MCF 10A (cell line): ENCODE data around the gene KDM4B. TPM values are rescaled to one million over a fixed set of nuclear protein-coding genes. Genes with fewer than 3 reads are reported as not detected.

ENCODE experiments used
- BruUV-seq: library from RNA; stranded (reverse); fragments of 400-500 nt; replicated peaks from 2 replicates; lab custom pipeline; 2021; lab: Mats Ljungman, UMichigan
- CTCF ChIA-PET: fragments of 300-600 bp; sonication (Branson Sonifier 250); formaldehyde crosslinking; extraction: SDS; loops from one replicate; lab custom pipeline; 2021; ENCODE audit warnings: antibody characterized with exemption, inconsistent platforms; lab: Yijun Ruan, JAX
- POLR2A ChIA-PET: fragments of 300-600, 350-650 bp; sonication (Branson Sonifier 250); formaldehyde crosslinking; extraction: SDS; loops from one replicate; lab custom pipeline; 2020; ENCODE audit warnings: antibody characterized with exemption, inconsistent platforms; lab: Yijun Ruan, JAX
- DNase-seq: peaks from one replicate; pipeline ENCODE4 v3.0.0-alpha.2; 2018; ENCODE audit not compliant: unreplicated experiment
- H3K27ac Mint-ChIP-seq: one replicate; pipeline ENCODE4 v1.8.0; 2022; ENCODE audit warnings: mild to moderate bottlenecking, low read depth, mixed read lengths; ENCODE audit not compliant: unreplicated experiment
- H3K27me3 Mint-ChIP-seq: one replicate; pipeline ENCODE4 v1.8.0; 2022; ENCODE audit warnings: mixed read lengths; ENCODE audit not compliant: insufficient read depth, unreplicated experiment
- H3K36me3 Mint-ChIP-seq: one replicate; pipeline ENCODE4 v1.8.0; 2022; ENCODE audit warnings: mild to moderate bottlenecking, moderate library complexity, mixed read lengths; ENCODE audit not compliant: insufficient read depth, unreplicated experiment
- H3K4me1 Mint-ChIP-seq: one replicate; pipeline ENCODE4 v1.8.0; 2022; ENCODE audit warnings: mixed read lengths; ENCODE audit not compliant: insufficient read depth, unreplicated experiment
- H3K4me3 Mint-ChIP-seq: one replicate; pipeline ENCODE4 v1.8.0; 2022; ENCODE audit warnings: mild to moderate bottlenecking, moderate library complexity, mixed read lengths; ENCODE audit not compliant: unreplicated experiment
- H3K9me3 Mint-ChIP-seq: one replicate; pipeline ENCODE4 v1.8.0; 2022; ENCODE audit warnings: mixed read lengths; ENCODE audit not compliant: unreplicated experiment
- CTCF ChIP-seq: fragments of 200-600 bp; IDR thresholded peaks from one replicate; pipeline ENCODE4 v1.8.0; 2022; ENCODE audit warnings: antibody characterized with exemption, mild to moderate bottlenecking; ENCODE audit not compliant: unreplicated experiment
- intact Hi-C: fragments of 100-400 bp; cut with micrococcal nuclease; formaldehyde crosslinking; loops from 2 replicates; pipeline ENCODE4 v1.14.1; 2022
- total RNA-seq: library from RNA; stranded (reverse); gene quantifications from 2 replicates; pipeline ENCODE4 v1.2.3, GENCODE V29; 2022

KDM4B gene
- total RNA-seq, 1 experiment from 2014 or later: 34.4 TPM

DNA sequence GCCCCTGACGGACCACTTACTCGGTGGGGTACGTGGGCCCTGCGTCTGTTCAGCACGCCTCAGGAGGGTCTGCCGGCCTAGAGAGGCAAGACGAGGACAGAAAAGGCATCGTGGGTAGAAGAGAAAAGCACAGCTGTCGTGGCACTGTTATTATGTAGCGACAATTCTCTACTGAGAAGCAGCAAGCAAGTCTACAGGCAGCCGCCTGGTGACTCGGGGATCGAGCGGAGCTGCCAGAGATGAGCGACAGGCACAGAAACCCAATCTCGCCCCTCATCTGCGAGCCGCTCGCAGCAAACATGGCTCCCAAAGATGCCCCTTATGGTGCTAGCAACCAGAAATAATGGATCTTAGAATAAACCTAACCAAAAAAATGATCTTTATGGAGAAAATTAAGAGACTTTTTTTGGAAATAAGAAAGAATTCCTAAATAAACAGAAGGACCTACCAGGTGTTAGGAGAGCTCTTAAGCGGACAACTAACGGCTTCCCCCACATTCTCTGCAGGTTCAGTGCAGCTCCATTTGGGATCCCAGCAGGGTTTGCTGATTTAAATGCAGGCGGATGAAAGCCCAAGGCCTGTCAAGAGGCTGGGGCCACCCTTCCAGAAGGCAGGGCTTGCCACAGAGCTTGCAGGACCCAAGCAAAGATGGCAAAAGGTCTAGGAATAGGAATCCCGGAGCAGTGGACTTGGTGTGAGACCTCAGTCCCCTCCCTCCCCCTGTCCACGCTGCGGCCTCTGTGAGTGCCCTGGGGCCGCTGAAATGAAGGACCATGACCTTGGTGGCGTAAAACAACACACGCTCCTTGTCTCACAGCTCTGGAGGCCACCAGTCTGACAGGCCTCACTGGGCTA is 152.6 kb downstream of the KDM4B start:
- Mint-ChIP-seq H3K4me1 (no peaks in the 10 kb centered on the region), H3K36me3 (peaks cover 6% of the 10 kb centered on the region), H3K27ac (peak overlapping the region; percentile 64), H3K27me3 (no peaks in the 10 kb centered on the region), H3K9me3 (no peaks in the 10 kb centered on the region), H3K4me3 (no peak overlapping the region)
- TF ChIP-seq CTCF: no peak
- CTCF ChIA-PET: interaction anchor here (0.6 kb wide), 1 partner anchor 456 kb away, joined by 3 read pairs; no protein-coding TSS in a partner anchor
- BruUV-seq: no TSS peak
- intact Hi-C loops: no loop called here
- no peak for DNase-seq
- POLR2A ChIA-PET: no interaction called here

DNA sequence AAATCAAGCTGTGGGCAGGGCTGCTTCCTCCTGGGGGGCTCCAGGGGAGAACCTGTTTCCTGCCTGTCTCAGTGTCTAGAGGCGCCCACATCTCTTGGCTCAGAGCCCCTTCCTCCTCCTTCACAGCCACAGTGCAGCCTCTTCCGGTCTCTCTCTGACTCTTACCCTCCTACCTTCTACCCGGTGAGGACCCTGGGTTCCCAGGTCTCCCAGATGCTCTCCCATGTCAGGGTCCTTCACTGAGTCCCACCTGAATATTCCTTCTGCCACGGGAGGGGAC is 153.1 kb downstream of the KDM4B start:
- no peak for TF ChIP-seq CTCF
- BruUV-seq: no TSS peak
- H3K4me3 Mint-ChIP-seq: no peak overlapping the region
- CTCF ChIA-PET: no interaction called here
- no peak for DNase-seq
- peaks cover 7% of the 10 kb centered on the region for H3K36me3 Mint-ChIP-seq
- intact Hi-C loops: no loop called here
- POLR2A ChIA-PET: no interaction called here
- no peaks in the 10 kb centered on the region for H3K9me3 Mint-ChIP-seq
- H3K27ac Mint-ChIP-seq: peak overlapping the region; percentile 64
- H3K4me1 Mint-ChIP-seq: no peaks in the 10 kb centered on the region
- H3K27me3 Mint-ChIP-seq: no peaks in the 10 kb centered on the region

DNA sequence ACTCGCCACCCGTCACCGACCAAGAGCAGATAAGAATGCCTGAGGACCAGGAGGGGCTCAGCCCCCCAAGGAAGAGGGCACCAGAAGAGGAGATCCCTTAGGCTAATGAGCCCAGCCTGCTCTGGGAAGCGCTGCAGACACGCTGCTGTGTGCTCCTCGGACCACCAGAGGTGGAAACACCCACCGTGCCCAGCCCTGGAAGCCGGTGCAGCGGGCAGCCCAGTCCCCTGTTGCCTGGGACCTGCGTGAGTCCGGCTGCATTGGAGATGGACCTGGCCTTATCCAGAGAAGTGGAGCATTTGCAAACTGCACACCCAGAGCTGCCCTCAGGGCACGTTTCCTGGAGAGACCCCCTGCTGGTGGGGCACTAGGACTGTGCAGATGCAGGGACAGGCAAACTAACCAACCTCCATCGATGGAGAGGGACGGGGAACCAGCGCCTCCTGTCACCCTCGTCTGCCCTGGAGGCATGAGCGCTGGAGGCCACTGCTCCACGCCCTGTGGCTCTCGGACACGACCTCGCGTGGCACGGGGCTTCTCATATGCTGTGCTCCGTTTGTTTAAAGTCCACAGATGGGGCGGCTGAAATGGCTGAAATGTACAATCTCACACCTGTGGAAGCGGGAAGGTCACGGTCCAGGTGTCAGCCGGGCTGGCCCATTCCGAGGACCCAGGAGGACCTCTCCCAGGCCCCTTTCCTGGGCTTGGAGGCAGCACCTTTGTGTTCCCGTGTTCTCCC is 153.9 kb downstream of the KDM4B start:
- Mint-ChIP-seq H3K4me3 (no peak overlapping the region), H3K4me1 (no peaks in the 10 kb centered on the region), H3K9me3 (no peaks in the 10 kb centered on the region), H3K36me3 (peaks cover 12% of the 10 kb centered on the region), H3K27me3 (no peaks in the 10 kb centered on the region), H3K27ac (no peak overlapping the region)
- ChIA-PET CTCF (no interaction called here), POLR2A (no interaction called here)
- no peak for TF ChIP-seq CTCF
- intact Hi-C loops: no loop called here
- DNase-seq: no peak
- BruUV-seq: no TSS peak

- H3K27ac Mint-ChIP-seq: no peak overlapping the region
- H3K4me3 Mint-ChIP-seq: no peak overlapping the region
- H3K36me3 Mint-ChIP-seq: peaks cover 16% of the 10 kb centered on the region
- DNase-seq: no peak
- TF ChIP-seq CTCF: no peak
- intact Hi-C loops: no loop called here
- H3K9me3 Mint-ChIP-seq: no peaks in the 10 kb centered on the region
- H3K27me3 Mint-ChIP-seq: no peaks in the 10 kb centered on the region
- H3K4me1 Mint-ChIP-seq: no peaks in the 10 kb centered on the region
- ChIA-PET POLR2A (no interaction called here), CTCF (no interaction called here)
- BruUV-seq: no TSS peak
Observed at GRCh38 chr19:5123646-5124045, 154.7 kb downstream of the KDM4B start.
